Raji (cell line): Measurements from ENCODE around the gene AGMO.

Source experiments
- POLR2A ChIP-seq: IDR thresholded peaks from 2 replicates; pipeline ENCODE4 v1.6.1; 2011; ENCODE audit warnings: low read depth, low read length, control low read depth; ENCODE audit not compliant: insufficient read depth

The AGMO gene

GRCh38 chr7:15367897-15368296 is 193.9 kb downstream of the AGMO start:
- TF ChIP-seq POLR2A, result no peak

DNA sequence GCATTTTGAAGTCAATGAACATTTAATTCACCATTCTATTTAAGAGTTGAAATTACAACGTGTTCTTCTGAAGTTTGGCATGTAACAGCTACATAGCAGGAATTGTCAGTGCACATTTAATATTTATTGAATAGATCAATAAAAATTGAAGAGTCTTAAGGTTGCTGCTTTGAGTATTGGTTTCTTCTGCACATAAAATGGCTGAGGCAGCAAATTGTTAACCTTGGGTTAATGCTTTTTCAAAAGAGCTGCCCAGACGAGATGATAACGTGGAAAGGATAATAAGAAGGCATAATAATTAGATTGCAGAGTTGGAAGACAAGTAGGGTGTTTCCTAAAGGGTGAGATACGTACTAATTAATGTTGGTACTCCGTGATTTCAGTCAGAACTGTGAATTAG is 203.7 kb downstream of the AGMO start:
- TF ChIP-seq POLR2A, result no peak

DNA sequence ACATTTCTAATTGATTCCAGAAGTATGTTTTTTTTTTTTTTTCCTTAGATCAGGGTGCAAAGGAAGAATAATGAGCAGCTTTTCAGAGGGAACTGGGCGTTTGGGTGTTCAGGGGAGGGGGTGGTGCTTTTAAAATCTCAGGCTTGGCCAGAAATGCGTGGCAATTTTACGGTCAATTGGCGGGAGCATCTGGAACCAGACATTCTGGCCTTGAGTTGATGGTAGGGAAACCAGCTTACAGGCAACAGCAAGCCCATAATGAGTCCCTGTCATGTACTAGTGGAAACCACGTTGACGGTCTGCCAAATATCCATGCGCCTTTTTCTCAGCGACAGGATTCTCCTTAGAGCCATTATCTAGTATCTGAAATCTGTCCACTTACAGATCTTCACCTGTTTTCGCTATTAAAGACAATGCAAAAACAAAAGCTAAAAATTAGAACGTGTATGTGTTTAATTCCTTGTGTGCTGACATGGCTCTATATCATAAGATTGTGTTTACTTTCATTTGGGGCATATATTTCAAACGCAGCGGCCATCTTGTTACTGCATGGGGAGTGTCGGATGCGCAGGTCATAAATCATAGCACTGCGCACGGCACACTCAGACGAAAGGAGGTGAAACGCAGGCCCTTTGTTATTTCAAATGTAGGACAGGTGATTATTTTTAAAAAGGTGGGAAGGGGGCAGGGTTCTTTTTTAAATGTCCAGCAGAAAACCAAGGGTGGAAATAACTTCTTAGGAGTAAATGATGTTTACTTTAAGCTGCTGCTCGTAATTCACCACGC is 209.2 kb downstream of the AGMO start:
- TF ChIP-seq POLR2A, result no peak

GRCh38 chr7:15345216-15345615 is 216.6 kb downstream of the AGMO start:
- no peak for TF ChIP-seq POLR2A

GRCh38 chr7:15341817-15342216 is 220.0 kb downstream of the AGMO start:
- TF ChIP-seq POLR2A, result no peak

GRCh38 chr7:15336146-15336545 is 225.7 kb downstream of the AGMO start:
- no peak for TF ChIP-seq POLR2A

- no peak for TF ChIP-seq POLR2A
Observed at GRCh38 chr7:15335390-15335789, 226.4 kb downstream of the AGMO start.

DNA sequence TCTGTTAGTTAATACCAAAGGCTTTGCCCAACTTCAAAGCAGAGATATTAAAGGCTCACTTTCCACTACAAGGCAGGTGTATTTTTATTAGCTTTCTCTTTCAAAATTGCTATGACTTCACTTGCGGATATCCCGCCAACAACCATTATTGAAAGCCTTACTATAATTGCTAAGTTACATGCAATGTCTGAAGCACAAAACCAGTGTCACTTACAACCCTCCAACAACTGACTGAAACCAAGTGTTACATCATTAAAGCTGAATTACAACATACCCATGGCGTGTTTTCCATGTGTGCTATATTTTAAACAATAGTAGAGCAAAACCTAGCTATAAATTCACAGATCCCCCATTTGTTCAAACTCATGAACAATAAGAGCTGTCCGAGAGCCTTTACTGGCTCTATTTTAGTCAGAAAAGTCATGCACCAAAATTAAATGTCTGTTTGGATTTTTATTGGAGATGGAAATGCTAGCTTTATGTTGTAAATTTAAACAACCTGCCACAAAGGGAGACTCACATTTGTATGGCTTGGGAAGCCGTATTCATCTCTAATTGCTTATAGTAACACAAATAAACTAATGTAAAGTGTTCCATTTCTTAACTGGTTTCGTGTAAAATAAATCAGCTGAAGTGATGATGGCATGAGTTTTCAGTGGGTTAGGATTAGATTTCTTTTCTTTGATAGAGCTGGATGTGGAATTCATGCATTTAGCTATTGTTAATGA is 227.1 kb downstream of the AGMO start:
- no peak for TF ChIP-seq POLR2A

GRCh38 chr7:15332956-15333355 is 228.9 kb downstream of the AGMO start:
- TF ChIP-seq POLR2A, result no peak

DNA sequence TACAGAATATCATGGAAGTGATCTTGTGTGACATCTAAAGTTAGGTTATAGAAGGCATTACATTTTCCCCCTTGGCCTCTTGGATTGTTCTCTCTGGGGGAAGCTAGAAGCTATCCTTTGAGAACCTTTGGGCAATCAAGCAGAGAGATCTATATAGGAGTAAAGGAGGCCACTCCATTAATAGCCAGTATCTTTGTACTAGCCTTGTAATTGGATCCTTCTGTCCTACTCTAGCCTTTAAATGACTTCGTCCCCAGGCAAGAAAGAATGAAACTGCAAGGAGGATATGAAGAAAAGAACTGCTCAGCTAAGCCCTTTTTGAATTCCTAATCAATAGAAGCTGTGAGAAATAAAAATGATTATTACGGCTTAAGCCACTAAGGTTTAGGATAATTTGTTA is 230.9 kb downstream of the AGMO start:
- no peak for TF ChIP-seq POLR2A

- no peak for TF ChIP-seq POLR2A
Observed at GRCh38 chr7:15327001-15327400, 234.8 kb downstream of the AGMO start.

DNA sequence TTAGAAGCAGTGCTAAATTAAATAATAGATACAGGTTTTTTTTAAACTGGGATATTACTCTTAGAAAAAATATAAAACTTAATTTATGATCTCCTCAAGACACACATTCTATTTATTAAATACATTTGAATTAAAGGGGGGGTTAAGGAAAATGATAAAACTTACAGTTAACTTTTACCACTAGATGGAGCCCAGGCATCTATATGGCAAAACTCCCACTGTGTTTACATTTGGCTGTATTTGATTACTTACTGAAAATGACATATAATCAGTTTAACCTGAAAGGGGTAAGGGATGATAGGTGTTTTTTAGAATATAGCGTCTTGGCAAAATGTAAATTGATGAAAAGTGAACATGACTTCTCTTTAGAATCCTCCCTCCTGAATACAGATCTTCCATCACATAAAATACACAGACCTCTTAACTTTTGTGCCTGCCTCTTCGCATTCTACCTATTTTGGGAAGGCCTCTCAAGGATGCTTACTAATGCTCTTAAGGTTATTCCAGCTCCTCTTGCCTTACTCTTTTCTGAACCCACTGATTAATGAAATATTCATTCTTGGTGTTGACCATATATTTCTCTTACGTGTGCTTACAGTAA is 235.7 kb downstream of the AGMO start:
- no peak for TF ChIP-seq POLR2A

DNA sequence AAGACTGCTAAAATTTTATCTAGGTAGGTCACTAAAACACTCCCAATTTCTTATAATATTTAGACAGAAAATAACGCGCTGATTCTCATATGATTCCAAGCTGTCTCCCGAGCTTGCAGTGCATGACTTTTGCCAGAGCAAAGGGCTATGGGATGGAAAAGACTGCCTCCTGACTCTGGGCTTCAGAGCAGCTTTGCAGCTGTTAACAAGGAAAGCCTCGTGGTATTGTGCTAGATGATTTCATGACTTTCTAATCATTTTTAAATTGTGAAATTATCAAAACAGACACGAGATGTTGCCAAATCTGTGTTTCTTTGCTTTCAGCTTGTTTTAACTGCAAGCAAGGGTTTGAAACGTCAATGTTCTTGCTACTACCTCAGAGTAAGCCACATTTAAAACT is 238.3 kb downstream of the AGMO start:
- no peak for TF ChIP-seq POLR2A

DNA sequence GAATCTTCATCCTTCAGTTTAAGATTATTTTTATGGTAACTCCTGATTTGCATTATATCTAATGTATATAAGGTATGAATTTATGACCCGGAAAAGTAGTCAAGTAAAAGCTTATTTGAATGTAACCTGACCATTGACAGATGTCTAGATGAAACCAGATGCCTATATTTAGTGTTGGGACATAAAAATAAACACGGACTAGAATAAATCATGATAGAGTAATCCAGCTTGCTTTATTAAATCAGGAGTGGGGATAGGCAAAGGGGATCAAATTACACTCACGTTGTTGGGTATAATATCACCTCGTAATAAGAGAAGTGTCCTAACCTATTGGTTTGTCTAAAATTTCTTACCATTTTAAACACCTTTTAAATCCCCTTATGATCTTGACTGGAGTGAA is 244.6 kb downstream of the AGMO start:
- TF ChIP-seq POLR2A, result no peak

GRCh38 chr7:15315678-15316077 is 246.1 kb downstream of the AGMO start:
- no peak for TF ChIP-seq POLR2A

- no peak for TF ChIP-seq POLR2A
Observed at GRCh38 chr7:15314922-15315321, 246.9 kb downstream of the AGMO start.
